IPS-18c (cell line): ENCODE results near the gene WDR64.
"Not testable (repeated sequence)": the region's sequence is repeated elsewhere in the genome, so short reads cannot be mapped to it uniquely, and the experiment has no call there.

Source experiments
- H3K4me3 ChIP-seq: 2 replicates; pipeline ENCODE4 v1.7.0; 2013; ENCODE audit warnings: low read depth, mild to moderate bottlenecking, low read length, moderate library complexity; ENCODE audit not compliant: insufficient read depth
- H3K9me3 ChIP-seq: one replicate; pipeline ENCODE4 v1.6.1; 2013; ENCODE audit warnings: mild to moderate bottlenecking, low read length, moderate library complexity; ENCODE audit not compliant: control insufficient read depth, insufficient read depth

WDR64 gene

DNA sequence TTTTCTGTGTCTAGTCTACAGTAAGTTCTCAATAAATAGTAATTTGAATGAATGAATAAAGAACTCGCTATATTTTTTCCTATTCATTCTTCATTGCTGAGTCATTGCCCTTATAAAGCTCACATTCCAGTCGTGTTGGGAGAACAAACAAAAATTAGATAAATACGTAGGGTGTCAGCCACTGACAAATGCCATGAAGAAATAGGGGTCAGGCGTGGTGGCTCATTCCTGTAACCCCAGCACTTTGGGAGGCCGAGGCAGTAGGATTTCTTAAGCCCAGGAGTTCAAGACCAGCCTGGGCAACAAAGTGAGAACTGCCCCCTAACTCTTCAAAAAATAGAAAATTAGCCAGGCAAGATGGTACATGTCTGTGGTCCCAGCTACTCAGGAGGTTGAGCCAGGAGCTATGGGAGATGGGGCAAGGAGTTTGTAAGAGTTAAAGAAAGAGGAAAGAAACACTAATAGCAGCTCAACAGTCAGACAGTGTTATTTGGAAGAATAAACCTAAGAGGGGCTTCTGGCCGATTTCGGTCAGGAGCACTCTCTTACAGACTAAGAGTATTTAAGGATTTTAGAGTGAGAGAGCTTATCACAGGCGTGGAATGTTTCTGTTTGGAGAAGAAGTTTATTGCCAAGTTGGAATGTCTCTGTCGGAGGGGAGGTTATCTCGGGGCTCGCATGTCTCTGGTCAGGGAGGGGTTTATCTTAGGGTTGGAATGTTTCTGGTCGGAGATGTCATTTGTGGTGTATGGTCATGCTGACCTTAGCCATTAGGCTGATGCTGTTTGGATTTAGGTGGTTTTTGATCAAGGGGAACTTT is 10.1 kb upstream of the WDR64 start:
- Histone ChIP-seq H3K9me3 (no peaks in the 10 kb centered on the region), H3K4me3 (no peak overlapping the region)

- Histone ChIP-seq H3K9me3 (no peaks in the 10 kb centered on the region), H3K4me3 (no peak overlapping the region)
Measured at GRCh38 chr1:241642593-241642944, 9.5 kb upstream of the WDR64 start.

DNA sequence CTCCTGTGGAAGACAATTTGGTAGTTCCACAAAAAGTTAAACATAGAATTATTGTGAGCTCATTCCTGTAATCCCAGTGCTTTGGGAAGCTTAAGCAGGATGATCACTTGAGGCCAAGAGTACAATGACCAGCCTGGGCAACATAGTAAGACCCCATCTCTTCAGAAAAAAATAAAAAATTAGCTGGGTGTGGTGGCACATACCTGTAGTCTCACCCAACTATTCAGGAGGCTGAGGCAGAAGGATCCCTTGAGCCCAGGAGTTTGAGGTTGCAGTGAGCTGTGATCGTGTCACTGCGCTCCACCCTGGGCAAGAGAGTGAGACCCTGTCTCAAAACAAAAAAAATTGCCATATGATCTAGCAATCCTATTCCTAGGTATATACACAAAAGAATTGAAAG is 7.8 kb upstream of the WDR64 start:
- Histone ChIP-seq H3K9me3 (no peaks in the 10 kb centered on the region), H3K4me3 (no peak overlapping the region)

- H3K4me3 ChIP-seq: no peak overlapping the region; the same call in 1 of the 2 replicates
- no peaks in the 10 kb centered on the region for H3K9me3 ChIP-seq
Measured at GRCh38 chr1:241645199-241645598, 6.9 kb upstream of the WDR64 start.

- Histone ChIP-seq H3K4me3 (no peak overlapping the region), H3K9me3 (no peaks in the 10 kb centered on the region)
Measured at GRCh38 chr1:241646201-241646600, 5.9 kb upstream of the WDR64 start.

GRCh38 chr1:241647658-241648057 is 4.4 kb upstream of the WDR64 start:
- H3K4me3 ChIP-seq: no peak overlapping the region
- H3K9me3 ChIP-seq: no peaks in the 10 kb centered on the region

GRCh38 chr1:241648159-241648558 is 3.9 kb upstream of the WDR64 start:
- Histone ChIP-seq H3K4me3 (no peak overlapping the region), H3K9me3 (no peaks in the 10 kb centered on the region)

DNA sequence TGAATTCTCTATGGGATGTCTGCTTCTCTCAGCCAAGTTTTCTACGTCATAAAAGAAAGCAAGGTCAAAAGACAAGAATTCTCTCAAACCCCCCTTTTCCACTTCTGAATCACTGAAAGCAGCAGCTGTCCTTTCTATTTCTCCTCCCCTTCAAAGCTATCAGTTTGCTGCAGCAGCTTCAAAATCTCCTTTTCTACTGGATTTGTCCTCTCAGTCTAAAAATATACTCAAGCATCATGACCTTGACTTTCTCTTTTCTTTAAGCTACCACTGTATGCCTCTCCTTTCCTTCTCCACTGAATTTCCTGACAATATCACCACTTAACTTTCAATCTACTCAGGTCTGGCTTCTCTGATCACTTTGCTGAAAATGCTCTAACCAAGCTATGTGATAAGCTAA is 1.9 kb downstream of the WDR64 start:
- Histone ChIP-seq H3K4me3 (no peak overlapping the region), H3K9me3 (no peaks in the 10 kb centered on the region)

DNA sequence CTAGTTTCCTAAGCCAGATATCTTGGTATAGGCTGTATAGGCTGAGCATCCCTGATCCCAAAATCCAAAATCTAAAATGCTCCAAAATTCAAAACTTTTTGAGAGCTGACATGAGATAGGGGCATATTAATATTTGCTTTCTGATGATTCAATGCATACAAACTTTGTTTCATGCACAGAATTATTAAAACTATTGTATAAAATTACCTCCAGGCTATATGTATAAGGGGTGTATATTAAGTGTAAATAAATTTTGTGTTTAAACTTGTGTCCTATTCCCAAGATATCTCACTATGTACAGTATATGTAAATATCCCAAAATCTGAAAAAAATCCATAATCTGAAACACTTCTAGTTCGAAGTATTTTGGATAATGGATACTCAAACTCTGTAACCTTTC is 2.6 kb downstream of the WDR64 start:
- Histone ChIP-seq H3K4me3 (no peak overlapping the region), H3K9me3 (no peaks in the 10 kb centered on the region)

DNA sequence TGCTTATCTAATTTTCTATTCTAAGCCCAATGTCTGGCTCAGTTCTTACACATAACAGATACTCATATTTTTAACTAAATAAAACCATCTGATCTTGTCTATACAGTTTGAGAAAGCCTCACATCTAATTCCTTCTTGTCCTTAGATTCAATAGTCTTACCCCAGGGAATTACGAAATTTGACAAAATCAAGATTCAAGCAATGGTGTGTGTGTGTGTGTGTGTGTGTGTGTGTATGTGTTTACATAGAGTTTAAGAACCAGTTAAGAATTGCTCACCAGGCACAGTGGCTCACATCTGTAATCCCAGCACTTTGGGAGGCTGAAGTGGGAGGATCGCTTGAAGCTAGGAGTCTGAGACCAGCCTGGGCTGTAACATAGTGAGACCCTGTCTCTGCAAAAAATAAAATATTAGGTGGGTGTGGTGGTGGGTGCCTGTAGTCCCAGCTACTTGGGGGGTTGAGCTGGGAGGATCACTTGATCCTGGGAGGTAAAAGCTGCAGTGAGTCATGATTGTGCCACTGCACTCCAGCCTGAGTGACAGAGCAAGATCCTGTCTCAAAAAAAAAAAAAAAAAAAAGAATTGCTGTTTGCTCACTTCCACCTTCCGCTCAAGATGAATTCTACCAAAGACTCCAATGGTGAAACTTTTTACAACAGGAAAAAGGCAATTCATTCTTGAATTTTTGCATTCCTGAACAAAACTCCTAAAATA is 6.2 kb downstream of the WDR64 start:
- Histone ChIP-seq H3K9me3 (no peaks in the 10 kb centered on the region), H3K4me3 (no peak overlapping the region)

DNA sequence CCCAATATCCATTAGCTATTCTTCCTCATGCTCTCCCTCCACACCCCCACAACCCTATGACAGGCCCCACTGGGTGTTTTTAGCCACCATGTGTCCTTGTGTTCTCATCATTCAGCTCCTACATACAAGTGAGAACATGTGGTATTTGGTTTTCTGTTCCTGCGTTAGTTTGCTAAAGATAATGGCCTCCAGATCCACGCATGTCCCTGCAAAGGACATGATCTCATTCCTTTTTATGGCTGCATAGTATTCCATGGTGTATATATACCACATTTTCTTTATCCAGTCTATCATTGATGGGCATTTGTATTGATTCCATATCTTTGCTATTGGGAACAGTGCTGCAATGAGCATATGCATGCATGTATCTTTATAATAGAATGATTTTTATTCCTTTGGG is 6.9 kb downstream of the WDR64 start:
- not testable (repeated sequence) for H3K9me3 ChIP-seq, H3K4me3 ChIP-seq

- H3K9me3 ChIP-seq: no peaks in the 10 kb centered on the region
- no peak overlapping the region for H3K4me3 ChIP-seq
Measured at GRCh38 chr1:241660424-241660972, 8.4 kb downstream of the WDR64 start.

DNA sequence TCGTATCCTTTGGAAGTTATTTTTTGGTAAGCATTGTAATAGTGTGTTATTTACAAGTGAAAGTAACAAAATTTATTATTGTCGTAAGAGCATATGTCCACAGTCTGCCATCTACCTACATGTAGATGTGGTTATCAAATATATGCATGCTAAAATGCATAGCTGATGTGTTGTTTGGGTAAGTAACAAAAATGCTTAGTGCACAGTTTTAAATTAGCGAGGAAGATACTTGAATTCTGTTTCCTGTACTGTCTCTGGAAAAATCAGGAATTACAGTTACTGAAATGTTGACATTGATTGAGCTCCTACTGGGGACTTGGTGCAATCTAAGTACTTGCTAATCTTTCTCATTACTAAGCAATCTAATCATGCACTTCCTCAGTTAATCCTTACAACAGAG is 14.3 kb downstream of the WDR64 start:
- Histone ChIP-seq H3K9me3 (no peaks in the 10 kb centered on the region), H3K4me3 (no peak overlapping the region)

DNA sequence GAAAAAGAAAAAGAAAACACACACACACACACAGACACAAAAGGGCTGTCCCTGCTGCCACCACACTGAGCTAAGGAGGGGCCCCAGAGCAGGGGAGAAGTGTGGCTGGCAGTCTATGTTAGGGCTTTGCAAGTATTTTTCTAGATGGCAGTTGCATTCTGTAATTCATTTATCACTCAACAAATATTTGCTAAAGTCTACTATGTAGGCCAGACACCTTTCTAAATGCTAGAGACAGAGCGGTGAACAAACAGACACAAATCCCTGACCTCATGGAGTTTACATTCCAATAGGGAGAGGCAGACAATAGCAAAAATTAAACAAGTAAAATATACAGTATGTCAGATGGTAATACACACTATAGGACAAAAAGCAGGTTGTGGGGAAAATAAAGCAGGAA is 20.2 kb downstream of the WDR64 start:
- no peak overlapping the region for H3K4me3 ChIP-seq
- H3K9me3 ChIP-seq: no peaks in the 10 kb centered on the region

DNA sequence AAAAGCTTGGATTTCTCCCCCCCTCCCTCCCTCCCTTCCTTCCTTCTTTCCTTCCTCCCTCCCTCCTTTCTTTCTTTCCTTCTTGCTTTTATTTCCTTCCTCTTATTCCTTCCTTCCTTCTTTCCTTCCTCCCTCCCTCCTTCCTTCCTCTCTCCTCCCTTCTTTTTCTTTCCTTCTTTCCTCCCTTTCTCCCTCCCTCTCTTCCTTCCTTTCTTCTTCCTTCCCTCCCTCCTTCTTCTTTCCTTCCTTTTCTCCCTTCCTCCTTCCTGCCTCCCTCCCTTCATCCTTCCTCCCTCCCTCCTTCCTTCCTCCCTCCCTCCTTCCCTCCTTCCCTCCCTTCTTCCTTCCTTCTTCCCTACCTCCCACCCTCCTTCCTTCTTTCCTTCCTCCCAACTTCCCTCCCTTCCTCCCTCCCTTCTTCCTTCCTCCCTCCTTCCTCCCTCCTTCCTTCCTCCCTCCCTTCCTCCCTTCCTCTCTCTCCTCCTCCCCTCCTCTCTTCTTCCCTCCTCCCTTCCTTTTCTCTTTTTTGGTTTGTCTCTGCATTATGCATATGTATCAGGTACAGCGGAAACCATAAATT is 22.8 kb downstream of the WDR64 start:
- H3K4me3 ChIP-seq: no peak overlapping the region
- no peaks in the 10 kb centered on the region for H3K9me3 ChIP-seq

DNA sequence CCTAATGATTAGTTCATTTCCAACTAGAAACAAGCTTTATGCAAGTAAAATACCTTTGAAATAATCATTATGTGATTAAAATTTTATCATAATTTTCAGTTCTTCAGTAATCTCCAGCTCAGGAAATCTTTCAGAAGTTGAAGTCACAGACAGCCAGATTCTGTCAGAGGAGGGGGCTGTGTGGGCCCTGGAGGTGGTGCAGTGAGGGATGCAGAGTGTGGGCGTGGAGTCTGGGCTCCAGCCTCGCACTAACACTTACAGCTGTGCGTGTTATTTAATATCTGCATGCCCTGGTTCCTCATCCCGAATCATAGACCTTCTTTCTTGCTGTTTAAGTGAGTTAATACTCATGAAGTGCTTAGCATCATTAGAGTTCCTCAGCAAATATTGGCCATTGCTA is 23.9 kb downstream of the WDR64 start:
- Histone ChIP-seq H3K4me3 (no peak overlapping the region), H3K9me3 (no peaks in the 10 kb centered on the region)

DNA sequence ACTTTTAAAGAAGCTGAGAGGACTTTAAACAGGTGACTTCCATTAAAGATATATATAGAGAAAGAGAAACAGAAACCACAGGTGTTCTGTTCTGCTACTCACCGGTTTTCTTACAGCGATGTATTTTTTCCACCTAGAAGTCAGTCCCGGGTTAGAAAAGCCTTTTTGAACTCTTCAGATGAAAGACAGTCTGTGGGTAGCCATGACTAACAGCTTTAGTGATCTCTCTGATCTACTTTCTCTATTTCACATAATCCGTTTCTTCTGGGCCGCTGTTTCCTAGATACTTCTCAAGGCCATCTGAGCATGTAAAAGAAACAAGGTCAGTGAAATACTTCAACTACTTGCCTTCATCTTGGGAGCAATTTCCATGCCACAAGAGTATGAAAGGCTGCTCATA is 25.1 kb downstream of the WDR64 start:
- H3K9me3 ChIP-seq: no peaks in the 10 kb centered on the region
- no peak overlapping the region for H3K4me3 ChIP-seq

GRCh38 chr1:241678536-241678935 is 26.5 kb downstream of the WDR64 start:
- no peaks in the 10 kb centered on the region for H3K9me3 ChIP-seq

More at GRCh38 chr1:241678536-241678935, 26.5 kb downstream of the WDR64 start:
- no peak overlapping the region for H3K4me3 ChIP-seq
